Right lobe of liver (tissue), 4 donors: ENCODE measurements around the gene SPIB.

Source experiments
- POLR2A ChIP-seq: fragments of 450-650 bp; IDR thresholded peaks from one replicate; pipeline ENCODE4 v1.6.1; 2017; ENCODE audit warnings: antibody characterized with exemption, mild to moderate bottlenecking
- TF ChIP-seq, protein P1 (sequence below), 4 donors: fragments of 200-600 bp in 3 of 4; fragments of 450-650 bp in 1 of 4; IDR thresholded peaks; one replicate each; pipeline versions ENCODE4 v1.5.1 to v1.8.0; 2016 to 2022; ENCODE audit warnings: antibody characterized with exemption in 4 of 4, mild to moderate bottlenecking in 2 of 4
- donor health status: DM: no; HTN: no; CAD: no.
- donor health status: DM: no; HTN: no; CAD: no.
- donor health status: DM: no; HTN: yes; CAD: no.

DNA sequence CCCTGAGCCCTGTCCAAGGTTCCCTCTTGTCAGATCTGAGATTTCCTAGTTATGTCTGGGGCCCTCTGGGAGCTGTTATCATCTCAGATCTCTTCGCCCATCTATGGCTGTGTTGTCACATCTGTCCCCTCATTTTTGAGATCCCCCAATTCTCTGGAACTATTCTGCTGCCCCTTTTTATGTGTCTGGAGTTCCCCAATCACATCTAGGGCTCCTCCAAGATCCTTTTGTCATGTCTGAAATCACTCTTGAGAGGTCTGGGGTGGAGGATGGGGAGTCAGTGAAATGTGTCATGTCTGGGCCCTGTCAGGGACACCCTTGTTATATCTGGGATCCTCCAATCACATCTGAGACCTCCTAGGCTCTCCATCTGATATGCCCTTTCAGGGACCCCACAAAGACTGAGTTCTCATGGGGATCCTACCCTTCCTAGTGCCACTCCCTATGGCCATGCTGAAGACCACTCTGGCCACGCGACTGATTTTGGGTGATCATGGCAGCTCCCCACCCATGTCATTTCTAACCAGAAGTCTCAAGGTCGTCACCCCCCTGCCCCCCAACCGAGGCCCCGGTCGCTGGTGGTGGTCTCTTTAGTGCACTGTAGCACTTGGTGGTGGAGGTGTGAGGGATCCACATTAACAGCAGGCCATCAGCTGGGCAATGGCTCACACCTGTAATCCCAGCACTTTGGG, 10.2 kb downstream of the SPIB start:
- TF ChIP-seq POLR2A: no peak
- TF ChIP-seq, protein P1, sequence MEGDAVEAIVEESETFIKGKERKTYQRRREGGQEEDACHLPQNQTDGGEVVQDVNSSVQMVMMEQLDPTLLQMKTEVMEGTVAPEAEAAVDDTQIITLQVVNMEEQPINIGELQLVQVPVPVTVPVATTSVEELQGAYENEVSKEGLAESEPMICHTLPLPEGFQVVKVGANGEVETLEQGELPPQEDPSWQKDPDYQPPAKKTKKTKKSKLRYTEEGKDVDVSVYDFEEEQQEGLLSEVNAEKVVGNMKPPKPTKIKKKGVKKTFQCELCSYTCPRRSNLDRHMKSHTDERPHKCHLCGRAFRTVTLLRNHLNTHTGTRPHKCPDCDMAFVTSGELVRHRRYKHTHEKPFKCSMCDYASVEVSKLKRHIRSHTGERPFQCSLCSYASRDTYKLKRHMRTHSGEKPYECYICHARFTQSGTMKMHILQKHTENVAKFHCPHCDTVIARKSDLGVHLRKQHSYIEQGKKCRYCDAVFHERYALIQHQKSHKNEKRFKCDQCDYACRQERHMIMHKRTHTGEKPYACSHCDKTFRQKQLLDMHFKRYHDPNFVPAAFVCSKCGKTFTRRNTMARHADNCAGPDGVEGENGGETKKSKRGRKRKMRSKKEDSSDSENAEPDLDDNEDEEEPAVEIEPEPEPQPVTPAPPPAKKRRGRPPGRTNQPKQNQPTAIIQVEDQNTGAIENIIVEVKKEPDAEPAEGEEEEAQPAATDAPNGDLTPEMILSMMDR (IDR thresholded peaks at IDR 0.05): no peak
